Stimulated activated CD4-positive, alpha-beta T cell treated with anti-CD3 and anti-CD28 coated beads, Interleukin-12 subunit alpha, Interleukin-12 subunit beta, amount 100 ng/mL, for 4 hours (primary cell): ENCODE measurements around the gene ATP7B.
"Not testable (repeated sequence)": the region's sequence is repeated elsewhere in the genome, so short reads cannot be mapped to it uniquely, and the experiment has no call there.

Experiments
- DNase-seq: peaks from one replicate; pipeline ENCODE4 v3.0.0-alpha.2; 2020

ATP7B gene

DNA sequence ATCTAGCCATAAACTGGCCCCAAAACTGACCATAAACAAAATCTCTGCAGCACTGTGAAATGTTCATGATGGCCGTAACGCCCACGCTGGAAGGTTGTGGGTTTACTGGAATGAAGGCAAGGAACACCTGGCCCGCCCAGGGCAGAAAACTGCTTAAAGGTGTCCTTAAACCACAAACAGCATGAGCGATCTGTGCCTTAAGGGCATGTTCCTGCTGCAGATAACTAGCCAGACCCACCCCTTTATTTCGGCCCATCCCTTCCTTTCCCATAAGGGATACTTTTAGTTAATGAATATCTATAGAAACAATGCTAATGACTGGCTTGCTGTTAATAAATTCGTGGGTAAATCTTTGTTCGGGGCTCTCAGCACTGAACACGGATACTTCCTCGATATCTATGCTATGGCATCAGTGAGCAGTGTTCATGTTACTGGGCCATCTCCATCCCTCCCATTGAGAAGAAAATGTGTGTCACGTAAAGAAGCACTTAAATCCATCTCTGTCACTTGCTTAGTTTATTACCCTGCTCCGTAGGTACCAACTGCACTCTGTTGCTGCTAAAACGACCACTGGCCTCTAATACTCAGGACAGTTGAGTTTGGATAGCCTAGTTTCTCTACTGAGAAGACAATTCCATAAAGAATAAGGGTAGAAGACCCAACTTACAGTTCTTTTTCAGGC, 5.3 kb downstream of the ATP7B start:
- no peak for DNase-seq

GRCh38 chr13:52004511-52005170, 6.6 kb downstream of the ATP7B start:
- DNase-seq: no peak

GRCh38 chr13:52003541-52003940, 7.7 kb downstream of the ATP7B start:
- no peak for DNase-seq

GRCh38 chr13:52002361-52002760, 8.9 kb downstream of the ATP7B start:
- DNase-seq: no peak

DNA sequence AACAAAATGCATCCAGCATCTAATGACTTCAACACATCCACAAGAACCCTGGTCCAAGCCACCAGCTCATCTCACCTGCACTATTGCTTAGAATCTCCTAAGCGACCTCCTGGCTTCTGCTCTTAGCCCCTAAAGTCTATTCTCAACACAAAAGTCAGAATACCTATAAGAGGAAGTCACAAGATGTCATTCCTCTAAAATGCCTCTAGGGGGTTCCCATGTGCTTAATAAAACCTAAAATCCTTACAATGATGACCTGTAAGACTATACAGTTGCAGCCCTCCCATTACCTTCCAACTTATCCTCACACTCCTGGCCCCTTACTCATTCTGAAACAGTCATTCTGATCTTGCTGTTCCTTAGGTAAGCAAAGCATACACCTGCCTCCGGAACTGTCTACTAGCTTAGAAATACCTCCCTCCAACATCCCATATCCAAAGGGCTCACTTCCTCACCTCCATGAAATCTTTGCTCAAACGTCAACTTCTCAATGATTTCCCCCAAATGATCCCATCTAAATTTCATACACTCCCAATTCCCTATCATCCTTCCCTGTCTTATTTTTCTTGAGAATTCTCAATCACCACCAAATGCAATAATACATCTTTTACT, 10.0 kb downstream of the ATP7B start:
- DNase-seq: no peak

GRCh38 chr13:51999921-52000320, 11.3 kb downstream of the ATP7B start:
- DNase-seq: no peak

- DNase-seq: no peak
These were observed 11.7 kb downstream of the ATP7B start for GRCh38 chr13:51999510-51999911.

GRCh38 chr13:51998723-51999509, 12.3 kb downstream of the ATP7B start:
- DNase-seq: no peak

- DNase-seq: no peak
These were observed 13.5 kb downstream of the ATP7B start for GRCh38 chr13:51997641-51998330.

DNA sequence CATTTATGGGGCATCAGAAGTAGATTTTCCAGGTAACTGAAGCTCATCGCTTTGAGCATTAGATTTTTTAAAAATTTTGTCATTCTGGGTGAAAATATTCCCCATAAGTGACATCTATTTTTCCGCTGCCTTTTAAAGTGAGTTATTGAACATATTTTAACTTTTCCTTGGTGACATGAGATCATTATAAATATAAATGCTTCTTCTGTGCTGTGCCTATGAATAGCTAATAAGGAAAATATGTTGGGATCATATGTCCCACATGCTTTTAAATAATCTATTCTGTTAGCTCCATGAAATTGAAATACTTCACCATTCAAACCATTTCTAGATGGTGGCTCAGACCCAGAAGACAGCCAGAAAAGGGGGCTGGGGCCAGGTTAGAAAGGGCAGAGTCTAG, 14.1 kb downstream of the ATP7B start:
- no peak for DNase-seq

DNA sequence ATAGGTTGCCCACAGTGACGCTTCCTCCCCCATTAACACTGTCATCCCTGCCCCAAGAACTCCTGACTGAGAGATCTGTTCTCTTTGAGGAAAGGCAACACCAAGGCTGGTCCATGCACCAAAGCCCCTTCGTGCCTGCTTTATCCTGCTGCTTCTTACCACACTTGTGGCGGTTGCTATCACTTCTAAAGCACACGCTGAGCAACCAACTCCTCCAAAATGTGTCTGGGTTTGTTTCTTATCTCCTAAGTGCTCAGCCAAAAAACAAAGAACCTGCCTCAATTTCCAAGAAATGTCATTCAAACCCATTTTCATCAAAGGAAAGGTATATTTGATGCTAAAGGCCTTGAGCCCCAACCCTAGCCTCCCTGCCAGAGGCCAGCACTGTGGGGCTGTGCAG, 14.6 kb downstream of the ATP7B start:
- no peak for DNase-seq

- no peak for DNase-seq
These were observed 15.3 kb downstream of the ATP7B start for GRCh38 chr13:51995677-51996551.

- DNase-seq: no peak
These were observed 17.5 kb downstream of the ATP7B start for GRCh38 chr13:51993713-51994112.

DNA sequence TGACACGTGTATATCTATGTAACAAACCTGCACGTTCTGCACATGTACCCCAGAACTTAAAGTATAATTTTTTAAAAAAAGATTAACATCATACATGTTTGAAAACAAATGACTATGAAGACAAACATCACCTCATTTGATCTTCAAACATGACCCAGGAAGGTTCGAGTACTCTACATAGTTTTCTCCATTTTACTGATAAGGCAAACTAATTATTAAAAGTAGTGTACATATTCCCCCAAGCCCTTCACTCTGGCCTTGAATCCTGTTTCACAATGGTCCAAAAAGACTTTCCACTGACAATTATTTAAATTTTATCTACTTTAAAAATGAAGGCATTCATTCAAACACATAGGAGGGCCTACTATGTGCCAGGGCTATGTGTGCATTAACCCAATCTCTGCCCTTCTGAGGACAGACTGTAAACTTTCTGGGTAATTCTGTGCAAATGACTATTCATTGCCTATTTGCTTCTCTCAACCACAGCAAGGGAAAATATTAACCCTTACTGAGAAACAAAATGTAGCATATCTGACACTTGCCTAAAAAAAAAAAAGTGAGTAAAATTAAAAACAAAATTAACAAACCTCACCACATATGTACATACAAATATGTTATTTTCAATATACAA, 22.1 kb downstream of the ATP7B start:
- DNase-seq: no peak

GRCh38 chr13:51984904-51985303, 26.3 kb downstream of the ATP7B start:
- DNase-seq: not testable (repeated sequence)

DNA sequence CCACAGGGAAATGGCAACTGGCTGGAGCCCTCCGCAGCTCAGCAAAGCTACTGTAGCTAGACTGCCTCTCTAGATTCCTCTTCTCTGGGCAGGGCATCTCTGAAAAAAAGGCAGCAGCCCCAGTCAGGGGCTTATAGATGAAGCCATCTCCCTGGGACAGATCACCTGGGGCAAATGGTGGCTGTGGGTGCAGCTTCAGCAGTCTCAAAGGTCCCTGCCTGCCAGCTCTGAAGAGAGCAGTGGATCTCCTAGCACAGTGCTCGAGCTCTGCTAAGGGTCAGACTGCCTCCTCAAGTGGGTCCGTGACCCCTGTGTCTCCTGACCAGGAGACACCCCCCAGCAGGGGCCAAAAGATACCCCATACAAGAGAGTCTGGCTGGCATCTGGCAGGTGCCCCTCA, 28.0 kb downstream of the ATP7B start:
- DNase-seq: not testable (repeated sequence)

DNA sequence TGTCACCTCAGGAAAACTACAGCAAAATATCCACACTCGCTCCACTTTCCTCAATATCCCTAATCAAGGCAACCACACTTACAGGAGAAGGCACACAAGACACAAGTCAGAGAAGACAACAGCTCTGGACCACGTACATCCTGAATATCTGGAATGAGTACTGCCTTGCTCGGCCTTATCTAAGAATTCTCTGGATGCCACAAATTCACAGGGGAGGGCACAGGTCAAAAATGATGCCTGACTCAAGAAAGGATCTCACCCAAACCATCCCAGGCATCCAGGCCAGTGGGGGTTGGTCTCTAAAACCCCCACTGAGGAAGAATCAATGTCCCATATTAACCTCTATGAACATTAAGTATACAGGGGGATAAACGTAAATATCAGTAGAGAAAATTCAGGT, 29.9 kb downstream of the ATP7B start:
- no peak for DNase-seq

DNA sequence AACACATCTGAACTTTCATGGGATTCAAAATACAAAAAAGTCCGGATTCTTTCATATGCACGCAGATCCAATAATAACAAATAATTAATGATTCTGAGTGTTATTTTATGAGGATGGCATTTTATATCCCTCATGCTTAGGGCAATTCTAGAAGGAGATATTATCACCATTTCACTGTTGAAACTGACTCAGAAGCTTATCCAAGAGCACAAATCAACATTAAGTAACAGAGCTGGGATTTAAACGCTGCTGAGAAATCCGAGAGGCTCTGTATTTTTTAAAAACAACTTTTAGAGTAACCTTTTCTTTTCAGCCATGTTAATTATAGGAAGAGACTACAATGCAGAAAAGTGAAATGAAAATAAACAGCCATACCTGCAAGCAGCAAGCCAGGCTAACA, 30.3 kb downstream of the ATP7B start:
- no peak for DNase-seq

GRCh38 chr13:51978796-51979556, 32.3 kb downstream of the ATP7B start:
- DNase-seq: no peak

DNA sequence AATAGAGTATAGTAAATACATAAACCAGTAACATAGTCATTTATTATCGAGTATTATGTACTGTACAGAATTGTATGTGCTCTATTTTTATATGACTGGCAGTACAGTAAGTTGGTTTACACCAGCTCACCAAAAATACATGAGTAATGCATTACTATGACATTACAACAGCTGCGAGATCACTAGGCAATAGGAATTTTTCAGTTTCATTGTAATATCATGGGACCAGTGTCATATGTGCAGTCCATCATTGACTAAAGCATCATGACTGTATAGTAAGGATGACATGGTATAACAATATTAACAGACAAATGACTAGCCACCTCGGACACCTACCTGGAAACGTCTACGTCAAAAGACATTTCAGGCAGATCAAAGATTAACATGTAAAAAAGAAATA, 33.6 kb downstream of the ATP7B start:
- no peak for DNase-seq

DNA sequence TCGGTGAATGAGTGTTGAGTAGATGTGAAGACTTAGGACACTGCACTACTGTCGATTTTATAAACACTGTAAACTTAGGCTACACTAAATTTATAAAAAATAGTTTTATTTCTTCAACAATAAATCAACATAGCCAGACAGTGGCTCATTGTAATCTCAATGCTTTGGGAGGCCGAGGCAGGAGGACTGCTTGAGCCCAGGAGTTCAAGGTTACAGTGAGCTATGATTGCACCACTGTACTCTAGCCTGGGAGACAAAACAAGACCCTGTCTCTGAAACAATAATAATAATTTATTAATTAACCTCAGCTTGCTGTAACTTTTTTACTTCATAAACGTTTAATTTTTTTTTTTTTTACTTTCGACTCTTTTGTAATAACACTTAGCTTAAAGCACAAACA, 34.4 kb downstream of the ATP7B start:
- no peak for DNase-seq
